ENCODE measurements around the gene NATD1. TPM values are rescaled to one million over a fixed set of nuclear protein-coding genes. Genes with fewer than 3 reads are reported as not detected.

The NATD1 gene
- total RNA-seq, 1 experiment from 2014 or later = 0.75 TPM

GRCh38 chr17:21280081-21280518 lies 26.9 kb upstream of the NATD1 start:
- TF ChIP-seq CTCF (conservative IDR thresholded peaks at IDR 0.05; ENCODE audit: low read depth, low read length) = peak; percentile 98
- TF ChIP-seq EZH2 (IDR thresholded peaks at IDR 0.05; ENCODE audit: borderline replicate concordance, low read depth, low read length, poor library complexity, severe bottlenecking) = no peak
- Histone ChIP-seq H3K9me3 (ENCODE audit: low read depth, low read length, poor library complexity, severe bottlenecking) (no peaks in the 10 kb centered on the region), H3K27me3 (replicated peaks; ENCODE audit: insufficient read depth, low read depth, low read length, poor library complexity) (no peaks in the 10 kb centered on the region), H3K4me1 (ENCODE audit: insufficient read depth, low read length, poor library complexity, severe bottlenecking) (peaks cover 18% of the 10 kb centered on the region), H3K4me3 (ENCODE audit: low read depth, low read length, poor library complexity, severe bottlenecking) (no peak overlapping the region), H3K27ac (ENCODE audit: low read depth, low read length, poor library complexity, severe bottlenecking) (no peak overlapping the region), H3K36me3 (ENCODE audit: insufficient read depth, low read length, poor library complexity, severe bottlenecking) (no peaks in the 10 kb centered on the region)
- intact Hi-C loops (cut with micrococcal nuclease; ENCODE audit: unreplicated experiment) = loop anchor here (1.0 to 5.0 kb wide), 2 partner anchors 177 to 231 kb away; no protein-coding TSS in a partner anchor
- CTCF ChIA-PET = interaction anchor here (0.6 to 1.3 kb wide), 4 partner anchors 177 to 554 kb away, joined by 3 to 8 read pairs (median 5); no protein-coding TSS in a partner anchor
- POLR2A ChIA-PET (ENCODE audit: low non-redundant PET) = no interaction called here
- DNase-seq (ENCODE audit: low spot score) = peak; percentile 90
- no TSS peak for BruUV-seq (replicated peaks)

- no peak for DNase-seq (ENCODE audit: low spot score)
- no peak overlapping the region for H3K4me3 ChIP-seq (ENCODE audit: low read depth, low read length, poor library complexity, severe bottlenecking)
- H3K27me3 ChIP-seq (replicated peaks; ENCODE audit: insufficient read depth, low read depth, low read length, poor library complexity) = no peaks in the 10 kb centered on the region
- TF ChIP-seq EZH2 (IDR thresholded peaks at IDR 0.05; ENCODE audit: borderline replicate concordance, low read depth, low read length, poor library complexity, severe bottlenecking) (no peak), CTCF (conservative IDR thresholded peaks at IDR 0.05; ENCODE audit: low read depth, low read length) (no peak)
- no peaks in the 10 kb centered on the region for H3K36me3 ChIP-seq (ENCODE audit: insufficient read depth, low read length, poor library complexity, severe bottlenecking)
- no TSS peak for BruUV-seq (replicated peaks)
- no peaks in the 10 kb centered on the region for H3K9me3 ChIP-seq (ENCODE audit: low read depth, low read length, poor library complexity, severe bottlenecking)
- POLR2A ChIA-PET (ENCODE audit: low non-redundant PET) = no interaction called here
- CTCF ChIA-PET = interaction anchor here (0.5 to 1.3 kb wide), 4 partner anchors 101 to 234 kb away, joined by 3 to 9 read pairs (median 8); no protein-coding TSS in a partner anchor
- peaks cover 21% of the 10 kb centered on the region for H3K4me1 ChIP-seq (ENCODE audit: insufficient read depth, low read length, poor library complexity, severe bottlenecking)
- intact Hi-C loops (cut with micrococcal nuclease; ENCODE audit: unreplicated experiment) = no loop called here
- no peak overlapping the region for H3K27ac ChIP-seq (ENCODE audit: low read depth, low read length, poor library complexity, severe bottlenecking)
Measured at GRCh38 chr17:21279582-21279981, 26.4 kb upstream of the NATD1 start.

- Histone ChIP-seq H3K27me3 (replicated peaks; ENCODE audit: insufficient read depth, low read depth, low read length, poor library complexity) (no peaks in the 10 kb centered on the region), H3K36me3 (ENCODE audit: insufficient read depth, low read length, poor library complexity, severe bottlenecking) (no peaks in the 10 kb centered on the region), H3K27ac (ENCODE audit: low read depth, low read length, poor library complexity, severe bottlenecking) (no peak overlapping the region), H3K4me3 (ENCODE audit: low read depth, low read length, poor library complexity, severe bottlenecking) (no peak overlapping the region), H3K9me3 (ENCODE audit: low read depth, low read length, poor library complexity, severe bottlenecking) (no peaks in the 10 kb centered on the region), H3K4me1 (ENCODE audit: insufficient read depth, low read length, poor library complexity, severe bottlenecking) (peaks cover 21% of the 10 kb centered on the region)
- ChIA-PET CTCF (interaction anchor here (0.5 to 1.3 kb wide), 4 partner anchors 100 to 234 kb away, joined by 3 to 9 read pairs (median 8); no protein-coding TSS in a partner anchor), POLR2A (ENCODE audit: low non-redundant PET) (no interaction called here)
- DNase-seq (ENCODE audit: low spot score) = no peak
- intact Hi-C loops (cut with micrococcal nuclease; ENCODE audit: unreplicated experiment) = no loop called here
- BruUV-seq (replicated peaks) = no TSS peak
- TF ChIP-seq CTCF (conservative IDR thresholded peaks at IDR 0.05; ENCODE audit: low read depth, low read length) (no peak), EZH2 (IDR thresholded peaks at IDR 0.05; ENCODE audit: borderline replicate concordance, low read depth, low read length, poor library complexity, severe bottlenecking) (no peak)
Measured at GRCh38 chr17:21279198-21279535, 26.0 kb upstream of the NATD1 start.
